K562 (cell line): ENCODE measurements around the gene INSYN2B.

Experiments used
- CTCF ChIP-seq, 3 experiments: IDR thresholded peaks in 2 of 3; conservative IDR thresholded peaks in 1 of 3; 2 replicates each; pipeline ENCODE4 v1.5.1; 2011 to 2012; ENCODE audit warnings: low read length in 3 of 3, mild to moderate bottlenecking in 3 of 3, control low read depth in 2 of 3, improper control_type of control experiment in 1 of 3, inconsistent platforms in 1 of 3, low read depth in 1 of 3, mixed read lengths in 1 of 3, moderate library complexity in 1 of 3; ENCODE audit not compliant: insufficient read depth in 2 of 3
- EGR1 ChIP-seq: fragments of 450-650 bp; conservative IDR thresholded peaks from 2 replicates; pipeline ENCODE4 v1.6.1; 2017; ENCODE audit warnings: mild to moderate bottlenecking
- ELF4 ChIP-seq: fragments of 450-650 bp; formaldehyde crosslinking; IDR thresholded peaks from 2 replicates; pipeline ENCODE4 v1.4.0; 2022; ENCODE audit warnings: missing genetic modification characterization
- POLR2A ChIP-seq: fragments of 450-650 bp; conservative IDR thresholded peaks from 2 replicates; pipeline ENCODE4 v1.6.1; 2016
- SETDB1 ChIP-seq: IDR thresholded peaks from one replicate; pipeline ENCODE4 v1.6.1; 2012; ENCODE audit warnings: low read length, control low read depth, inconsistent platforms
- TAF1 ChIP-seq: IDR thresholded peaks from 2 replicates; pipeline ENCODE4 v1.6.1; 2011; ENCODE audit warnings: mild to moderate bottlenecking, low read length, moderate library complexity; ENCODE audit not compliant: insufficient read depth, control insufficient read depth, severe bottlenecking; ENCODE audit errors: extremely low read depth
- ZSCAN29 ChIP-seq: fragments of 450-650 bp; IDR thresholded peaks from 2 replicates; pipeline ENCODE4 v1.6.1; 2017
- TF ChIP-seq, protein P1 (sequence below): fragments of 150-350 bp; conservative IDR thresholded peaks from 2 replicates; pipeline ENCODE4 v1.6.1; 2014; ENCODE audit warnings: low read length

DNA sequence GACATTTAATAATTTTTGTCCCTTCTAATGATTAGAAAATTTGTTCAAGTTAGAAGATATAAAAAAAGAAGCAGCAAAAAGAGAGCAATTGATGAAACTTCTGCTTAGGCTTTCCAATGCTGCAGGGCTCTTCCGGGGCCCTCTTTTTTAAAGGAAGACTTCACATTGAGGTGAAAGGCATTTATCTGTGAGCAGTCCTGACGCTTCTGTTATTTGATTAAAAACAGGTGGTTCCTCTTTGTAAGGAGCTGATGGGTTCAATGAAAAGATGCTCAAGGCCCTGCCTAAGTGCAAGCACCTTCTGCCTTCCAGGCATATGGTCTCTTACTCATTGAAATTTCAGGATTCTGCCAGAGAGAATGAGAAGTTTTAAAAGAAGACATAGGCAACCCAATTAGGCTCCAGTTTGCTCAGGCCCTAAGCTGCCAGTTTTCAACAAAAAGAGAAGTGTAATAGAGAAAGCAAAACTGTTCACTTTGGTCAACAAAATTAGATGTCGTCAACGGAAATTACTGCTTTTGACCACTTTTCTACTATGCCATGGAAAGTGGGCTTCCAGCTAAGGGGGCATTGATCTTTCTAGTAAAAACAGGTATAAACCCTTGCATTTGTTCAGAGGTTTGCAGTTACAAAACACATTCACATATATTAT is 100.2 kb downstream of the INSYN2B start:
- TF ChIP-seq ZSCAN29 (no peak), POLR2A (no peak), CTCF (IDR thresholded peaks at IDR 0.05 in 2 of 3, conservative IDR thresholded peaks at IDR 0.05 in 1 of 3; ENCODE audit: insufficient read depth in 2 of 3, low read depth in 1 of 3, low read length in 3 of 3) (no peak), EGR1 (no peak), ELF4 (CRISPR knock-in tag) (no peak), SETDB1 (no peak), TAF1 (no peak)
- TF ChIP-seq, protein P1, sequence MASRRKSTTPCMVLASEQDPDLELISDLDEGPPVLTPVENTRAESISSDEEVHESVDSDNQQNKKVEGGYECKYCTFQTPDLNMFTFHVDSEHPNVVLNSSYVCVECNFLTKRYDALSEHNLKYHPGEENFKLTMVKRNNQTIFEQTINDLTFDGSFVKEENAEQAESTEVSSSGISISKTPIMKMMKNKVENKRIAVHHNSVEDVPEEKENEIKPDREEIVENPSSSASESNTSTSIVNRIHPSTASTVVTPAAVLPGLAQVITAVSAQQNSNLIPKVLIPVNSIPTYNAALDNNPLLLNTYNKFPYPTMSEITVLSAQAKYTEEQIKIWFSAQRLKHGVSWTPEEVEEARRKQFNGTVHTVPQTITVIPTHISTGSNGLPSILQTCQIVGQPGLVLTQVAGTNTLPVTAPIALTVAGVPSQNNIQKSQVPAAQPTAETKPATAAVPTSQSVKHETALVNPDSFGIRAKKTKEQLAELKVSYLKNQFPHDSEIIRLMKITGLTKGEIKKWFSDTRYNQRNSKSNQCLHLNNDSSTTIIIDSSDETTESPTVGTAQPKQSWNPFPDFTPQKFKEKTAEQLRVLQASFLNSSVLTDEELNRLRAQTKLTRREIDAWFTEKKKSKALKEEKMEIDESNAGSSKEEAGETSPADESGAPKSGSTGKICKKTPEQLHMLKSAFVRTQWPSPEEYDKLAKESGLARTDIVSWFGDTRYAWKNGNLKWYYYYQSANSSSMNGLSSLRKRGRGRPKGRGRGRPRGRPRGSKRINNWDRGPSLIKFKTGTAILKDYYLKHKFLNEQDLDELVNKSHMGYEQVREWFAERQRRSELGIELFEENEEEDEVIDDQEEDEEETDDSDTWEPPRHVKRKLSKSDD = no peak
